GM12878 (cell line): ENCODE results near the gene NFKBIA. TPM values are rescaled to one million over a fixed set of nuclear protein-coding genes. Genes with fewer than 3 reads are reported as not detected.

Experiments used
- ATAC-seq: fragments of 200-7000 bp; cut with Tn5 transposase; 3 replicates; pipeline ENCODE4 v1.9.1; 2020; ENCODE audit warnings: mild to moderate bottlenecking, moderate library complexity
- BruUV-seq: library from RNA; stranded (reverse); fragments of 400-500 nt; replicated peaks from 2 replicates; lab custom pipeline; 2021; lab: Mats Ljungman, UMichigan
- CTCF ChIA-PET: fragments of 300-600 bp; sonication (Branson Sonifier 250); formaldehyde crosslinking; extraction: SDS; loops from one replicate; lab custom pipeline; 2021; ENCODE audit warnings: inconsistent platforms; lab: Yijun Ruan, JAX
- POLR2A ChIA-PET: fragments of 350-600 bp; formaldehyde crosslinking; extraction: SDS; loops from one replicate; lab custom pipeline; 2021; ENCODE audit warnings: inconsistent platforms; lab: Charles Lee
- RAD21 ChIA-PET: fragments of 300-600 bp; sonication (Branson Sonifier 250); formaldehyde crosslinking; loops from one replicate; lab custom pipeline; 2023; ENCODE audit warnings: antibody characterized with exemption; ENCODE audit not compliant: unreplicated experiment; lab: Charles Lee
- SMC1A ChIA-PET: fragments of 300-600 bp; sonication (Branson Sonifier 250); formaldehyde crosslinking; loops from one replicate; lab custom pipeline; 2023; ENCODE audit not compliant: unreplicated experiment, uncharacterized antibody; lab: Charles Lee
- DNase-seq: peaks from one replicate; pipeline ENCODE4 v3.0.0-alpha.2; 2011; ENCODE audit warnings: low read depth, low spot score
- FAIRE-seq: peaks from 3 replicates; lab custom pipeline; 2011; peaks lifted over from hg19 to GRCh38; lab: Jason Lieb, UNC
- H2AFZ ChIP-seq: 2 replicates; pipeline ENCODE4 v1.6.0; 2011; ENCODE audit warnings: low read depth, low read length, control low read depth; ENCODE audit not compliant: control insufficient read depth
- H3K27ac ChIP-seq: 2 replicates; pipeline ENCODE4 v1.5.1; 2011; ENCODE audit warnings: control low read depth; ENCODE audit not compliant: control insufficient read depth, insufficient read depth
- H3K27me3 ChIP-seq, 2 experiments: replicated peaks in 1 of 2; 2 replicates each; pipeline versions ENCODE4 v1.6.0 to v1.6.1; 2011; ENCODE audit warnings: low read length in 1 of 2; ENCODE audit not compliant: control insufficient read depth in 2 of 2, insufficient read depth in 2 of 2
- H3K36me3 ChIP-seq, 2 experiments: 2 replicates each; pipeline ENCODE4 v1.5.1; 2011; ENCODE audit warnings: low read length in 1 of 2; ENCODE audit not compliant: control insufficient read depth in 2 of 2, insufficient read depth in 2 of 2
- H3K4me1 ChIP-seq: 2 replicates; pipeline ENCODE4 v1.6.1; 2011; ENCODE audit warnings: mild to moderate bottlenecking, low read length, moderate library complexity, mixed read lengths; ENCODE audit not compliant: control insufficient read depth, insufficient read depth
- H3K4me2 ChIP-seq: 2 replicates; pipeline ENCODE4 v1.6.0; 2011; ENCODE audit warnings: control low read depth; ENCODE audit not compliant: control insufficient read depth, insufficient read depth
- H3K4me3 ChIP-seq: fragments of 200-600 bp; sonication (generic); 2 replicates; pipeline ENCODE4 v1.5.1; 2016
- H3K79me2 ChIP-seq: 2 replicates; pipeline ENCODE4 v1.6.0; 2011; ENCODE audit warnings: low read length; ENCODE audit not compliant: control insufficient read depth, insufficient read depth
- H3K9ac ChIP-seq: 2 replicates; pipeline ENCODE4 v1.8.0; 2011; ENCODE audit warnings: low read length, control low read depth, mixed read lengths; ENCODE audit not compliant: control insufficient read depth, insufficient read depth
- H3K9me3 ChIP-seq: replicated peaks from 3 replicates; pipeline ENCODE4 v1.5.1; 2011; ENCODE audit warnings: mild to moderate bottlenecking, low read length; ENCODE audit not compliant: control insufficient read depth, insufficient read depth
- H4K20me1 ChIP-seq: 2 replicates; pipeline ENCODE4 v1.6.0; 2011; ENCODE audit not compliant: control insufficient read depth, insufficient read depth
- BHLHE40 ChIP-seq, 2 experiments: fragments of 450-650 bp in 1 of 2; IDR thresholded peaks; 2 replicates each; pipeline ENCODE4 v1.6.1; 2011 to 2017; ENCODE audit warnings: low read depth in 2 of 2, borderline replicate concordance in 1 of 2, improper control_type of control experiment in 1 of 2, low read length in 1 of 2, mild to moderate bottlenecking in 1 of 2
- ESRRA ChIP-seq: IDR thresholded peaks from 2 replicates; pipeline ENCODE4 v1.6.1; 2012; ENCODE audit warnings: mild to moderate bottlenecking, low read length, improper control_type of control experiment
- EZH2 ChIP-seq: IDR thresholded peaks from 2 replicates; pipeline ENCODE4 v1.6.1; 2012; ENCODE audit warnings: low read depth, mild to moderate bottlenecking, control low read depth, inconsistent platforms, low read length, borderline replicate concordance; ENCODE audit not compliant: control insufficient read depth
- IKZF2 ChIP-seq, 2 experiments: fragments of 450-650 bp; IDR thresholded peaks; 2 replicates each; pipeline ENCODE4 v1.6.1; 2017; ENCODE audit warnings: mild to moderate bottlenecking in 2 of 2, moderate library complexity in 2 of 2
- MEF2A ChIP-seq: IDR thresholded peaks from 2 replicates; pipeline ENCODE4 v1.6.1; 2011; ENCODE audit warnings: low read depth, mild to moderate bottlenecking, low read length, moderate library complexity; ENCODE audit not compliant: insufficient read depth
- NBN ChIP-seq: fragments of 450-650 bp; IDR thresholded peaks from 2 replicates; pipeline ENCODE4 v1.6.1; 2016
- NR2F1 ChIP-seq: fragments of 450-650 bp; conservative IDR thresholded peaks from 2 replicates; pipeline ENCODE4 v1.6.1; 2017; ENCODE audit warnings: mild to moderate bottlenecking
- PAX8 ChIP-seq: fragments of 450-650 bp; IDR thresholded peaks from 2 replicates; pipeline ENCODE4 v1.6.1; 2017; ENCODE audit warnings: mild to moderate bottlenecking, moderate library complexity
- POU2F2 ChIP-seq: IDR thresholded peaks from 3 replicates; pipeline ENCODE4 v1.6.1; 2011; ENCODE audit warnings: low read depth, mild to moderate bottlenecking, low read length, borderline replicate concordance
- RFX5 ChIP-seq: IDR thresholded peaks from 2 replicates; pipeline ENCODE4 v1.6.1; 2011; ENCODE audit warnings: low read depth, low read length, improper control_type of control experiment
- RUNX3 ChIP-seq: IDR thresholded peaks from 2 replicates; pipeline ENCODE4 v1.6.1; 2012; ENCODE audit warnings: low read length, inconsistent platforms
- STAT1 ChIP-seq: fragments of 450-650 bp; conservative IDR thresholded peaks from 2 replicates; pipeline ENCODE4 v1.6.1; 2014; ENCODE audit warnings: antibody characterized with exemption, mild to moderate bottlenecking
- TCF12 ChIP-seq: IDR thresholded peaks from 2 replicates; pipeline ENCODE4 v1.6.1; 2011; ENCODE audit warnings: low read depth, mild to moderate bottlenecking, low read length
- YY1 ChIP-seq: IDR thresholded peaks from 2 replicates; pipeline ENCODE4 v1.6.1; 2011; ENCODE audit warnings: low read depth, mild to moderate bottlenecking, low read length
- WGBS: methylation state at CpG from one replicate; pipeline ENCODE4 v1.1.6; 2016; ENCODE audit warnings: low lambda C conversion rate; ENCODE audit not compliant: insufficient replicate concordance, insufficient coverage; ENCODE audit errors: missing lambda C conversion rate; 5-methylcytosine and 5-hydroxymethylcytosine counted together
- in situ Hi-C: fragments of 300-500 bp; cut with MboI; formaldehyde crosslinking; loops from 9 replicates; pipeline ENCODE4 v1.14.3; 2018; ENCODE audit warnings: mixed read lengths
- intact Hi-C: fragments of 100-400 bp; cut with micrococcal nuclease; formaldehyde crosslinking; loops from one replicate; pipeline ENCODE4 v1.14.2; 2022; ENCODE audit not compliant: unreplicated experiment
- polyA plus RNA-seq, 11 experiments: library from polyadenylated mRNA; depleted of rRNA in 4 of 11; unstranded in 6 of 11; stranded (reverse) in 5 of 11; fragments of >200 nt; fragmentation: Nextera tagmentation in 4 of 11; fragmentation: Illumina TruSeq in 1 of 11; extraction: Ambion mirVana in 4 of 11; extraction: Trizol in 1 of 11; gene quantifications; 1 replicate in 1 of 11; 2 replicates in 10 of 11; pipeline versions ENCODE4 v1.2.1 to v1.2.3, GENCODE V29; 2011 to 2016; ENCODE audit warnings: inconsistent platforms in 2 of 11, missing spikeins in 2 of 11, low read depth in 1 of 11
- total RNA-seq, 4 experiments: library from RNA; depleted of rRNA in 3 of 4; stranded (reverse); fragments of >200 nt in 3 of 4; fragmentation: Illumina TruSeq in 1 of 4; extraction: Trizol in 1 of 4; gene quantifications; 2 replicates each; pipeline versions ENCODE4 v1.2.1 to v1.2.3, GENCODE V29; 2013 to 2021
- TF ChIP-seq, protein P1 (sequence below): IDR thresholded peaks from 2 replicates; pipeline ENCODE4 v1.6.1; 2011; ENCODE audit warnings: low read depth, mild to moderate bottlenecking, low read length, moderate library complexity, borderline replicate concordance; ENCODE audit errors: extremely low read depth
- TF ChIP-seq, protein P2 (sequence below): fragments of 450-650 bp; IDR thresholded peaks from 2 replicates; pipeline ENCODE4 v1.6.1; 2017; ENCODE audit warnings: mild to moderate bottlenecking, moderate library complexity
- TF ChIP-seq, protein P3 (sequence below): fragments of 450-650 bp; IDR thresholded peaks from 2 replicates; pipeline ENCODE4 v1.6.1; 2016; ENCODE audit warnings: mild to moderate bottlenecking

NFKBIA gene
- total and polyA plus RNA-seq, 10 of the 15 experiments (the other 5 are each of a cell fraction or from before 2014, with no cell fraction given): 123 to 419 (median 267) TPM

DNA sequence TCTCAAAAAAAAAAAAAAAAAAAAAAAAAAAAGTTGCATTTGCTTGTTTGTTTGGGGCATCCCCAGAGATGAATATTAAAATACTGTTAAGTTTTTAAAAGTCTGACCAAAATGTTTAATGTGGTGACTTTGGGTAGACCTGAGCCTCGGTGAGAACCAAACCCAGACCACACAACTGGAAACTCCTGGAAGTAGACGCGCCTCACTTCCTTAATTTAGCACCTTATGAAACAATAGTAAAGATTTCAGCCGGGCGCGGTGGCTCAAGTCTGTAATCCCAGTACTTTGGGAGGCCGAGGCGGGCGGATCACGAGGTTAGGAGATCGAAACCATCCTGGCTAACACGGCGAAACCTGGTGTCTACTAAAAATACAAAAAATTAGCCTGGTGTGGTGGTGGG is 9.3 kb downstream of the NFKBIA start:
- ChIA-PET RAD21 (no interaction called here), POLR2A (no interaction called here), CTCF (interaction anchor here (2.7 kb wide), 1 partner anchor 10 kb away, joined by 7 read pairs; no protein-coding TSS in a partner anchor), SMC1A (no interaction called here)
- FAIRE-seq: no peak
- H3K4me1 ChIP-seq: no peaks in the 10 kb centered on the region; the same call in 1 of the 2 replicates
- no peaks in the 10 kb centered on the region for H3K79me2 ChIP-seq
- intact Hi-C loops (no loop called here), in situ Hi-C loops (no loop called here)
- BruUV-seq: no TSS peak
- H3K36me3 ChIP-seq: no peaks in the 10 kb centered on the region
- H3K4me3 ChIP-seq: no peak overlapping the region
- no peak overlapping the region for H3K27ac ChIP-seq
- no peaks in the 10 kb centered on the region; the same call in 1 of the 2 replicates for H4K20me1 ChIP-seq
- H2AFZ ChIP-seq: no peak overlapping the region
- no peak for ATAC-seq
- no peaks in the 10 kb centered on the region for H3K9me3 ChIP-seq
- no peak overlapping the region for H3K4me2 ChIP-seq
- no peak overlapping the region for H3K9ac ChIP-seq
- DNase-seq: no peak
- H3K27me3 ChIP-seq: no peaks in the 10 kb centered on the region
- 70% methylated on average over 13 of the region's 13 CpGs for WGBS
- TF ChIP-seq, protein P1, sequence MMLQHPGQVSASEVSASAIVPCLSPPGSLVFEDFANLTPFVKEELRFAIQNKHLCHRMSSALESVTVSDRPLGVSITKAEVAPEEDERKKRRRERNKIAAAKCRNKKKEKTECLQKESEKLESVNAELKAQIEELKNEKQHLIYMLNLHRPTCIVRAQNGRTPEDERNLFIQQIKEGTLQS: no peak
- TF ChIP-seq ESRRA: no peak
- TF ChIP-seq PAX8: no peak
- TF ChIP-seq RFX5: no peak
- TF ChIP-seq NR2F1: no peak
- no peak for TF ChIP-seq YY1
- no peak for TF ChIP-seq NBN
- peak; percentile 91 for TF ChIP-seq RUNX3
- TF ChIP-seq, protein P2, sequence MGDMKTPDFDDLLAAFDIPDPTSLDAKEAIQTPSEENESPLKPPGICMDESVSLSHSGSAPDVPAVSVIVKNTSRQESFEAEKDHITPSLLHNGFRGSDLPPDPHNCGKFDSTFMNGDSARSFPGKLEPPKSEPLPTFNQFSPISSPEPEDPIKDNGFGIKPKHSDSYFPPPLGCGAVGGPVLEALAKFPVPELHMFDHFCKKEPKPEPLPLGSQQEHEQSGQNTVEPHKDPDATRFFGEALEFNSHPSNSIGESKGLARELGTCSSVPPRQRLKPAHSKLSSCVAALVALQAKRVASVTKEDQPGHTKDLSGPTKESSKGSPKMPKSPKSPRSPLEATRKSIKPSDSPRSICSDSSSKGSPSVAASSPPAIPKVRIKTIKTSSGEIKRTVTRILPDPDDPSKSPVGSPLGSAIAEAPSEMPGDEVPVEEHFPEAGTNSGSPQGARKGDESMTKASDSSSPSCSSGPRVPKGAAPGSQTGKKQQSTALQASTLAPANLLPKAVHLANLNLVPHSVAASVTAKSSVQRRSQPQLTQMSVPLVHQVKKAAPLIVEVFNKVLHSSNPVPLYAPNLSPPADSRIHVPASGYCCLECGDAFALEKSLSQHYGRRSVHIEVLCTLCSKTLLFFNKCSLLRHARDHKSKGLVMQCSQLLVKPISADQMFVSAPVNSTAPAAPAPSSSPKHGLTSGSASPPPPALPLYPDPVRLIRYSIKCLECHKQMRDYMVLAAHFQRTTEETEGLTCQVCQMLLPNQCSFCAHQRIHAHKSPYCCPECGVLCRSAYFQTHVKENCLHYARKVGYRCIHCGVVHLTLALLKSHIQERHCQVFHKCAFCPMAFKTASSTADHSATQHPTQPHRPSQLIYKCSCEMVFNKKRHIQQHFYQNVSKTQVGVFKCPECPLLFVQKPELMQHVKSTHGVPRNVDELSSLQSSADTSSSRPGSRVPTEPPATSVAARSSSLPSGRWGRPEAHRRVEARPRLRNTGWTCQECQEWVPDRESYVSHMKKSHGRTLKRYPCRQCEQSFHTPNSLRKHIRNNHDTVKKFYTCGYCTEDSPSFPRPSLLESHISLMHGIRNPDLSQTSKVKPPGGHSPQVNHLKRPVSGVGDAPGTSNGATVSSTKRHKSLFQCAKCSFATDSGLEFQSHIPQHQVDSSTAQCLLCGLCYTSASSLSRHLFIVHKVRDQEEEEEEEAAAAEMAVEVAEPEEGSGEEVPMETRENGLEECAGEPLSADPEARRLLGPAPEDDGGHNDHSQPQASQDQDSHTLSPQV: no peak
- TF ChIP-seq POU2F2: no peak
- no peak for TF ChIP-seq IKZF2 (IDR thresholded peaks at IDR 0.05)
- no peak for TF ChIP-seq EZH2
- no peak for TF ChIP-seq STAT1
- TF ChIP-seq, protein P3, sequence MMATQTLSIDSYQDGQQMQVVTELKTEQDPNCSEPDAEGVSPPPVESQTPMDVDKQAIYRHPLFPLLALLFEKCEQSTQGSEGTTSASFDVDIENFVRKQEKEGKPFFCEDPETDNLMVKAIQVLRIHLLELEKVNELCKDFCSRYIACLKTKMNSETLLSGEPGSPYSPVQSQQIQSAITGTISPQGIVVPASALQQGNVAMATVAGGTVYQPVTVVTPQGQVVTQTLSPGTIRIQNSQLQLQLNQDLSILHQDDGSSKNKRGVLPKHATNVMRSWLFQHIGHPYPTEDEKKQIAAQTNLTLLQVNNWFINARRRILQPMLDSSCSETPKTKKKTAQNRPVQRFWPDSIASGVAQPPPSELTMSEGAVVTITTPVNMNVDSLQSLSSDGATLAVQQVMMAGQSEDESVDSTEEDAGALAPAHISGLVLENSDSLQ: no peak
- TF ChIP-seq MEF2A: 0 out of 2 replicates have a peak, but pooled peaks have one; percentile 22
- TF ChIP-seq BHLHE40 (IDR thresholded peaks at IDR 0.05; ENCODE audit: borderline replicate concordance in 1 of 2, low read depth in 2 of 2, low read length in 1 of 2): no peak
- TF ChIP-seq TCF12: no peak
